ENCODE results near the gene MAP2K7.

DNA sequence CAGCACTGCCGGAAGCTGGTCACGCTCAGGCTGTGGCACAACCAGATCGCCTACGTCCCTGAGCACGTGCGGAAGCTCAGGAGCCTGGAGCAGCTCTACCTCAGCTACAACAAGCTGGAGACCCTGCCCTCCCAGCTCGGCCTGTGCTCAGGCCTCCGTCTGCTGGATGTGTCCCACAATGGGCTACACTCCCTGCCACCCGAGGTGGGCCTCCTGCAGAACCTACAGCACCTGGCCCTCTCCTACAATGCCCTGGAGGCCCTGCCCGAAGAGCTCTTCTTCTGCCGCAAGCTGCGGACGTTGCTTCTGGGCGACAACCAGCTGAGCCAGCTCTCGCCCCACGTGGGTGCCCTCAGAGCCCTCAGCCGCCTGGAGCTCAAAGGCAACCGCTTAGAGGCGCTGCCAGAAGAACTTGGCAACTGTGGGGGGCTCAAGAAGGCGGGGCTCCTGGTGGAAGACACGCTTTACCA is 3.2 kb upstream of the MAP2K7 start:
- TF ChIP-seq CTCF (IDR thresholded peaks at IDR 0.05) (no peak), NFYB (CRISPR knock-in tag; conservative IDR thresholded peaks at IDR 0.05; ENCODE audit: low read depth) (no peak), SP1 (CRISPR knock-in tag; conservative IDR thresholded peaks at IDR 0.05) (no peak), USF1 (CRISPR knock-in tag; IDR thresholded peaks at IDR 0.05) (no peak), RELA (CRISPR knock-in tag; IDR thresholded peaks at IDR 0.05; ENCODE audit: borderline replicate concordance) (no peak)
- TF ChIP-seq, protein P1, sequence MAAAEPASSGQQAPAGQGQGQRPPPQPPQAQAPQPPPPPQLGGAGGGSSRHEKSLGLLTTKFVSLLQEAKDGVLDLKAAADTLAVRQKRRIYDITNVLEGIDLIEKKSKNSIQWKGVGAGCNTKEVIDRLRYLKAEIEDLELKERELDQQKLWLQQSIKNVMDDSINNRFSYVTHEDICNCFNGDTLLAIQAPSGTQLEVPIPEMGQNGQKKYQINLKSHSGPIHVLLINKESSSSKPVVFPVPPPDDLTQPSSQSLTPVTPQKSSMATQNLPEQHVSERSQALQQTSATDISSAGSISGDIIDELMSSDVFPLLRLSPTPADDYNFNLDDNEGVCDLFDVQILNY (CRISPR knock-in tag; IDR thresholded peaks at IDR 0.05) = no peak
